Fibroblast of lung (primary cell): ENCODE data around the gene MDFI.

Source experiments
- EZH2 ChIP-seq: IDR thresholded peaks from 2 replicates; pipeline ENCODE4 v1.5.1; 2012; ENCODE audit warnings: low read length, control low read depth, mild to moderate bottlenecking; ENCODE audit errors: missing control alignments
- TF ChIP-seq, protein P1 (sequence below), 2 donors: IDR thresholded peaks in 1 of 2; conservative IDR thresholded peaks in 1 of 2; 1 replicate in 1 of 2; 2 replicates in 1 of 2; pipeline ENCODE4 v1.5.1; 2011 to 2012; ENCODE audit warnings: low read length in 2 of 2, control low read depth in 1 of 2, inconsistent platforms in 1 of 2, low read depth in 1 of 2, mild to moderate bottlenecking in 1 of 2

DNA sequence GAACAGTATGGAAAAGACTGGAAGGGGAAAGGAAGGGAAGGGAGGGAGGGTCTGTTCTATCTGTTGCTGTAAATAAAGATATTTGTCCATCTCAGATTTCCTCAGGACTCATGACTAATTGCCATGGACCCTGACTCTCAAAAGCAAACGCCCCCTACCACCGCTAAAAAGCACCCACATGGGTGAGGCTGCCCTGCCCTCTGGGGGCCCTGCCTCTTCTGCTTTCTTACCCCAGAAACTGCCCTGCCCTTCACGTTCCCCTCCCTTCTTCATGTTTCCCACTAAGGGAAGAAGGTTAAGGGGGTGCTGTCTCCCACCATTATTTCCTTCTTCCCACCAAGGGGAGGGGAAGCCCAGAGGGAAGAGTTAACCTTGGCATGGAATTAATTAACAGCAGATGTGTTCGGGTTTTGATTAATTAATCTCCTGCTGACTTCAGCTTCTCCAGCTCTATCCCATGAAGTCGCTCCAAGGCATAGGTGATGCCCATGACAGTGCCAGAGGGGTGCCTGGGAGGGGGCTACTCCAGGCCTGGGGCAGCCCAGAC lies 16.0 kb downstream of the MDFI start:
- TF ChIP-seq EZH2, result no peak
- TF ChIP-seq, protein P1, sequence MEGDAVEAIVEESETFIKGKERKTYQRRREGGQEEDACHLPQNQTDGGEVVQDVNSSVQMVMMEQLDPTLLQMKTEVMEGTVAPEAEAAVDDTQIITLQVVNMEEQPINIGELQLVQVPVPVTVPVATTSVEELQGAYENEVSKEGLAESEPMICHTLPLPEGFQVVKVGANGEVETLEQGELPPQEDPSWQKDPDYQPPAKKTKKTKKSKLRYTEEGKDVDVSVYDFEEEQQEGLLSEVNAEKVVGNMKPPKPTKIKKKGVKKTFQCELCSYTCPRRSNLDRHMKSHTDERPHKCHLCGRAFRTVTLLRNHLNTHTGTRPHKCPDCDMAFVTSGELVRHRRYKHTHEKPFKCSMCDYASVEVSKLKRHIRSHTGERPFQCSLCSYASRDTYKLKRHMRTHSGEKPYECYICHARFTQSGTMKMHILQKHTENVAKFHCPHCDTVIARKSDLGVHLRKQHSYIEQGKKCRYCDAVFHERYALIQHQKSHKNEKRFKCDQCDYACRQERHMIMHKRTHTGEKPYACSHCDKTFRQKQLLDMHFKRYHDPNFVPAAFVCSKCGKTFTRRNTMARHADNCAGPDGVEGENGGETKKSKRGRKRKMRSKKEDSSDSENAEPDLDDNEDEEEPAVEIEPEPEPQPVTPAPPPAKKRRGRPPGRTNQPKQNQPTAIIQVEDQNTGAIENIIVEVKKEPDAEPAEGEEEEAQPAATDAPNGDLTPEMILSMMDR (conservative IDR thresholded peaks at IDR 0.05 in 1 of 2, IDR thresholded peaks at IDR 0.05 in 1 of 2; ENCODE audit: low read depth in 1 of 2, low read length in 2 of 2), result no peak
